GM12878 (cell line): ENCODE results near the gene NRP2. TPM values are rescaled to one million over a fixed set of nuclear protein-coding genes. Genes with fewer than 3 reads are reported as not detected.

Experiments used
- ATAC-seq: fragments of 200-7000 bp; cut with Tn5 transposase; 3 replicates; pipeline ENCODE4 v1.9.1; 2020; ENCODE audit warnings: mild to moderate bottlenecking, moderate library complexity
- BruUV-seq: library from RNA; stranded (reverse); fragments of 400-500 nt; replicated peaks from 2 replicates; lab custom pipeline; 2021; lab: Mats Ljungman, UMichigan
- CTCF ChIA-PET: fragments of 300-600 bp; sonication (Branson Sonifier 250); formaldehyde crosslinking; extraction: SDS; loops from one replicate; lab custom pipeline; 2021; ENCODE audit warnings: inconsistent platforms; lab: Yijun Ruan, JAX
- POLR2A ChIA-PET: fragments of 350-600 bp; formaldehyde crosslinking; extraction: SDS; loops from one replicate; lab custom pipeline; 2021; ENCODE audit warnings: inconsistent platforms; lab: Charles Lee
- RAD21 ChIA-PET: fragments of 300-600 bp; sonication (Branson Sonifier 250); formaldehyde crosslinking; loops from one replicate; lab custom pipeline; 2023; ENCODE audit warnings: antibody characterized with exemption; ENCODE audit not compliant: unreplicated experiment; lab: Charles Lee
- SMC1A ChIA-PET: fragments of 300-600 bp; sonication (Branson Sonifier 250); formaldehyde crosslinking; loops from one replicate; lab custom pipeline; 2023; ENCODE audit not compliant: unreplicated experiment, uncharacterized antibody; lab: Charles Lee
- DNase-seq: peaks from one replicate; pipeline ENCODE4 v3.0.0-alpha.2; 2011; ENCODE audit warnings: low read depth, low spot score
- FAIRE-seq: peaks from 3 replicates; lab custom pipeline; 2011; peaks lifted over from hg19 to GRCh38; lab: Jason Lieb, UNC
- H2AFZ ChIP-seq: 2 replicates; pipeline ENCODE4 v1.6.0; 2011; ENCODE audit warnings: low read depth, low read length, control low read depth; ENCODE audit not compliant: control insufficient read depth
- H3K27ac ChIP-seq: 2 replicates; pipeline ENCODE4 v1.5.1; 2011; ENCODE audit warnings: control low read depth; ENCODE audit not compliant: control insufficient read depth, insufficient read depth
- H3K27me3 ChIP-seq, 2 experiments: replicated peaks in 1 of 2; 2 replicates each; pipeline versions ENCODE4 v1.6.0 to v1.6.1; 2011; ENCODE audit warnings: low read length in 1 of 2; ENCODE audit not compliant: control insufficient read depth in 2 of 2, insufficient read depth in 2 of 2
- H3K36me3 ChIP-seq, 2 experiments: 2 replicates each; pipeline ENCODE4 v1.5.1; 2011; ENCODE audit warnings: low read length in 1 of 2; ENCODE audit not compliant: control insufficient read depth in 2 of 2, insufficient read depth in 2 of 2
- H3K4me1 ChIP-seq: 2 replicates; pipeline ENCODE4 v1.6.1; 2011; ENCODE audit warnings: mild to moderate bottlenecking, low read length, moderate library complexity, mixed read lengths; ENCODE audit not compliant: control insufficient read depth, insufficient read depth
- H3K4me2 ChIP-seq: 2 replicates; pipeline ENCODE4 v1.6.0; 2011; ENCODE audit warnings: control low read depth; ENCODE audit not compliant: control insufficient read depth, insufficient read depth
- H3K4me3 ChIP-seq: fragments of 200-600 bp; sonication (generic); 2 replicates; pipeline ENCODE4 v1.5.1; 2016
- H3K79me2 ChIP-seq: 2 replicates; pipeline ENCODE4 v1.6.0; 2011; ENCODE audit warnings: low read length; ENCODE audit not compliant: control insufficient read depth, insufficient read depth
- H3K9ac ChIP-seq: 2 replicates; pipeline ENCODE4 v1.8.0; 2011; ENCODE audit warnings: low read length, control low read depth, mixed read lengths; ENCODE audit not compliant: control insufficient read depth, insufficient read depth
- H3K9me3 ChIP-seq: replicated peaks from 3 replicates; pipeline ENCODE4 v1.5.1; 2011; ENCODE audit warnings: mild to moderate bottlenecking, low read length; ENCODE audit not compliant: control insufficient read depth, insufficient read depth
- H4K20me1 ChIP-seq: 2 replicates; pipeline ENCODE4 v1.6.0; 2011; ENCODE audit not compliant: control insufficient read depth, insufficient read depth
- DPF2 ChIP-seq: fragments of 450-650 bp; IDR thresholded peaks from 2 replicates; pipeline ENCODE4 v1.6.1; 2017; ENCODE audit warnings: mild to moderate bottlenecking
- ETV6 ChIP-seq, 2 experiments: fragments of 450-650 bp in 1 of 2; IDR thresholded peaks in 1 of 2; conservative IDR thresholded peaks in 1 of 2; 2 replicates each; pipeline ENCODE4 v1.6.1; 2014; ENCODE audit warnings: antibody characterized with exemption in 1 of 2, borderline replicate concordance in 1 of 2, low read depth in 1 of 2, mild to moderate bottlenecking in 1 of 2, moderate library complexity in 1 of 2
- HDGF ChIP-seq: fragments of 450-650 bp; IDR thresholded peaks from 2 replicates; pipeline ENCODE4 v1.6.1; 2016; ENCODE audit warnings: antibody characterized with exemption
- IKZF1 ChIP-seq: fragments of 450-650 bp; conservative IDR thresholded peaks from 2 replicates; pipeline ENCODE4 v1.6.1; 2017; ENCODE audit warnings: antibody characterized with exemption, mild to moderate bottlenecking
- MXI1 ChIP-seq: fragments of 150-350 bp; IDR thresholded peaks from 2 replicates; pipeline ENCODE4 v1.6.1; 2011; ENCODE audit warnings: low read depth, mild to moderate bottlenecking, inconsistent platforms, low read length, improper control_type of control experiment
- NBN ChIP-seq: fragments of 450-650 bp; IDR thresholded peaks from 2 replicates; pipeline ENCODE4 v1.6.1; 2016
- NFIC ChIP-seq: IDR thresholded peaks from 2 replicates; pipeline ENCODE4 v1.6.1; 2012; ENCODE audit warnings: low read depth, mild to moderate bottlenecking, inconsistent platforms, low read length, moderate library complexity
- NR2F1 ChIP-seq: fragments of 450-650 bp; conservative IDR thresholded peaks from 2 replicates; pipeline ENCODE4 v1.6.1; 2017; ENCODE audit warnings: mild to moderate bottlenecking
- POLR2AphosphoS2 ChIP-seq: IDR thresholded peaks from 2 replicates; pipeline ENCODE4 v1.6.1; 2011; ENCODE audit warnings: low read depth, mild to moderate bottlenecking, low read length, improper control_type of control experiment, moderate library complexity
- RAD21 ChIP-seq: IDR thresholded peaks from 2 replicates; pipeline ENCODE4 v1.6.1; 2011; ENCODE audit warnings: mild to moderate bottlenecking, low read depth, low read length, moderate library complexity; ENCODE audit not compliant: insufficient read depth
- RCOR1 ChIP-seq: conservative IDR thresholded peaks from 2 replicates; pipeline ENCODE4 v1.6.1; 2012; ENCODE audit warnings: low read depth, low read length, improper control_type of control experiment
- RUNX3 ChIP-seq: IDR thresholded peaks from 2 replicates; pipeline ENCODE4 v1.6.1; 2012; ENCODE audit warnings: low read length, inconsistent platforms
- TAF1 ChIP-seq: IDR thresholded peaks from 2 replicates; pipeline ENCODE4 v1.6.1; 2011; ENCODE audit warnings: mild to moderate bottlenecking, low read depth, low read length, borderline replicate concordance
- WGBS: methylation state at CpG from one replicate; pipeline ENCODE4 v1.1.6; 2016; ENCODE audit warnings: low lambda C conversion rate; ENCODE audit not compliant: insufficient replicate concordance, insufficient coverage; ENCODE audit errors: missing lambda C conversion rate; 5-methylcytosine and 5-hydroxymethylcytosine counted together
- in situ Hi-C: fragments of 300-500 bp; cut with MboI; formaldehyde crosslinking; loops from 9 replicates; pipeline ENCODE4 v1.14.3; 2018; ENCODE audit warnings: mixed read lengths
- intact Hi-C: fragments of 100-400 bp; cut with micrococcal nuclease; formaldehyde crosslinking; loops from one replicate; pipeline ENCODE4 v1.14.2; 2022; ENCODE audit not compliant: unreplicated experiment
- polyA plus RNA-seq, 11 experiments: library from polyadenylated mRNA; depleted of rRNA in 4 of 11; unstranded in 6 of 11; stranded (reverse) in 5 of 11; fragments of >200 nt; fragmentation: Nextera tagmentation in 4 of 11; fragmentation: Illumina TruSeq in 1 of 11; extraction: Ambion mirVana in 4 of 11; extraction: Trizol in 1 of 11; gene quantifications; 1 replicate in 1 of 11; 2 replicates in 10 of 11; pipeline versions ENCODE4 v1.2.1 to v1.2.3, GENCODE V29; 2011 to 2016; ENCODE audit warnings: inconsistent platforms in 2 of 11, missing spikeins in 2 of 11, low read depth in 1 of 11
- total RNA-seq, 4 experiments: library from RNA; depleted of rRNA in 3 of 4; stranded (reverse); fragments of >200 nt in 3 of 4; fragmentation: Illumina TruSeq in 1 of 4; extraction: Trizol in 1 of 4; gene quantifications; 2 replicates each; pipeline versions ENCODE4 v1.2.1 to v1.2.3, GENCODE V29; 2013 to 2021
- TF ChIP-seq, protein P1 (sequence below): IDR thresholded peaks from 2 replicates; pipeline ENCODE4 v1.6.1; 2012; ENCODE audit warnings: low read depth, low read length, improper control_type of control experiment
- TF ChIP-seq, protein P2 (sequence below): IDR thresholded peaks from 2 replicates; pipeline ENCODE4 v1.6.1; 2012; ENCODE audit warnings: improper control_type of control experiment, low read depth, low read length; ENCODE audit not compliant: insufficient replicate concordance

The NRP2 gene
- total and polyA plus RNA-seq, 10 of the 15 experiments (the other 5 are each of a cell fraction or from before 2014, with no cell fraction given) = 0.06 to 1.2 (median 0.46) TPM

DNA sequence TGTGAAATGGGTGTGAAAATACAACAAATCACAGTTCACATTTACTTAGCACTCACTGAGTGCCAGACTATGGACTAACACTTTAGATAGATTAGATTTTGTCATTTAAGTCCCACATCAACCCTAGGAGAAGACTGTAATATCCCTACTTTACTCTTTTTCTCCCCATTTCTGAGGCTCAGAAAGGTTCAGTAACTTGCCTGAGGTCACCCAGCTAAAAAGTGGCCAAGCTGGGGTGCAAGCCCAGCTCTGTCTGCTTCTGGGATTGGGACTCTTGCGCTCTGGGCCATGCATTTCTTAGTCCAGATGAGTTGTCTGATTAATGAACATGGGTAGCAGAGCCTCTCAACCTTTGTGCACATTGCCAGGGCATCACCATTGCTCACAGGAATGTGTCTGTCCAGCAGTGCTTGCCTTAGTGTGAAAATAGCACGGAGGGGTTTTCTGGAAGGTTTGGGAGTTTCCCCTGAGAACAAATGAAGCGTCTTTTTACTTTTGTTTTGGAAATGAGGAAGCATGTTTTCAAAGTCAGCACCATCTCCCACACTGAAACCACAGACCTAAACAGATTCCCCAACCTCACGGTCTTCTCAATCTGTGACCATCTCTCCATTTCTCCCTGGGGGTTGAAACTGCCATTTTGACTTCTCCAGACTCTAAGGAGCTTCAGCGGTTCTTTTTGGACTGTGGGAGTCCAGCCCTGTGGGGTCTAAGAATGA lies 31.9 kb downstream of the NRP2 start:
- DNase-seq (peak; percentile 78), FAIRE-seq (peak; percentile 89), ATAC-seq (peak; percentile 89)
- in situ Hi-C loops = loop anchor here (25.0 kb wide), 1 partner anchor 1623 kb away; no protein-coding TSS in a partner anchor
- CTCF ChIA-PET = interaction anchor here (1.0 to 1.6 kb wide), 2 partner anchors 39 to 233 kb away, joined by 3 to 4 read pairs; no protein-coding TSS in a partner anchor
- Histone ChIP-seq H4K20me1 (no peaks in the 10 kb centered on the region), H3K27ac (peak overlapping the region; percentile 79), H2AFZ (peak overlapping the region; percentile 75), H3K4me1 (peaks cover 33% of the 10 kb centered on the region), H3K79me2 (no peaks in the 10 kb centered on the region), H3K36me3 (no peaks in the 10 kb centered on the region), H3K9ac (peak overlapping the region; percentile 58), H3K9me3 (no peaks in the 10 kb centered on the region), H3K4me2 (peak overlapping the region; percentile 3; the same call in 1 of the 2 replicates), H3K27me3 (no peaks in the 10 kb centered on the region), H3K4me3 (no peak overlapping the region)
- RAD21 ChIA-PET = no interaction called here
- 10% methylated on average over 5 of the region's 5 CpGs for WGBS
- POLR2A ChIA-PET = interaction anchor here (2.1 kb wide), 1 partner anchor 10 kb away, joined by 7 read pairs; no protein-coding TSS in a partner anchor
- SMC1A ChIA-PET = interaction anchor here (0.6 to 6.4 kb wide), 3 partner anchors 10 to 799 kb away, joined by 3 to 50 read pairs (median 4); no protein-coding TSS in a partner anchor
- intact Hi-C loops = no loop called here
- BruUV-seq = no TSS peak
- TF ChIP-seq NFIC (peak; percentile 84), DPF2 (peak; percentile 72), MXI1 (no peak), ETV6 (conservative IDR thresholded peaks at IDR 0.05 in 1 of 2, IDR thresholded peaks at IDR 0.05 in 1 of 2; ENCODE audit: borderline replicate concordance in 1 of 2, low read depth in 1 of 2) (0 out of 4 replicates have a peak, but pooled peaks of 1 of the 2 experiments have one; percentile 14), HDGF (no peak), NBN (peak; percentile 53; the same call in 1 of the 2 replicates), RCOR1 (0 out of 2 replicates have a peak, but pooled peaks have one; percentile 28), RUNX3 (peak; percentile 97), RAD21 (0 out of 2 replicates have a peak, but pooled peaks have one; percentile 1), POLR2AphosphoS2 (no peak), TAF1 (0 out of 2 replicates have a peak, but pooled peaks have one; percentile 12), IKZF1 (peak; percentile 94), NR2F1 (peak; percentile 50; the same call in 1 of the 2 replicates)
- TF ChIP-seq, protein P1, sequence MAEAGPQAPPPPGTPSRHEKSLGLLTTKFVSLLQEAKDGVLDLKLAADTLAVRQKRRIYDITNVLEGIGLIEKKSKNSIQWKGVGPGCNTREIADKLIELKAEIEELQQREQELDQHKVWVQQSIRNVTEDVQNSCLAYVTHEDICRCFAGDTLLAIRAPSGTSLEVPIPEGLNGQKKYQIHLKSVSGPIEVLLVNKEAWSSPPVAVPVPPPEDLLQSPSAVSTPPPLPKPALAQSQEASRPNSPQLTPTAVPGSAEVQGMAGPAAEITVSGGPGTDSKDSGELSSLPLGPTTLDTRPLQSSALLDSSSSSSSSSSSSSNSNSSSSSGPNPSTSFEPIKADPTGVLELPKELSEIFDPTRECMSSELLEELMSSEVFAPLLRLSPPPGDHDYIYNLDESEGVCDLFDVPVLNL = no peak
- TF ChIP-seq, protein P2, sequence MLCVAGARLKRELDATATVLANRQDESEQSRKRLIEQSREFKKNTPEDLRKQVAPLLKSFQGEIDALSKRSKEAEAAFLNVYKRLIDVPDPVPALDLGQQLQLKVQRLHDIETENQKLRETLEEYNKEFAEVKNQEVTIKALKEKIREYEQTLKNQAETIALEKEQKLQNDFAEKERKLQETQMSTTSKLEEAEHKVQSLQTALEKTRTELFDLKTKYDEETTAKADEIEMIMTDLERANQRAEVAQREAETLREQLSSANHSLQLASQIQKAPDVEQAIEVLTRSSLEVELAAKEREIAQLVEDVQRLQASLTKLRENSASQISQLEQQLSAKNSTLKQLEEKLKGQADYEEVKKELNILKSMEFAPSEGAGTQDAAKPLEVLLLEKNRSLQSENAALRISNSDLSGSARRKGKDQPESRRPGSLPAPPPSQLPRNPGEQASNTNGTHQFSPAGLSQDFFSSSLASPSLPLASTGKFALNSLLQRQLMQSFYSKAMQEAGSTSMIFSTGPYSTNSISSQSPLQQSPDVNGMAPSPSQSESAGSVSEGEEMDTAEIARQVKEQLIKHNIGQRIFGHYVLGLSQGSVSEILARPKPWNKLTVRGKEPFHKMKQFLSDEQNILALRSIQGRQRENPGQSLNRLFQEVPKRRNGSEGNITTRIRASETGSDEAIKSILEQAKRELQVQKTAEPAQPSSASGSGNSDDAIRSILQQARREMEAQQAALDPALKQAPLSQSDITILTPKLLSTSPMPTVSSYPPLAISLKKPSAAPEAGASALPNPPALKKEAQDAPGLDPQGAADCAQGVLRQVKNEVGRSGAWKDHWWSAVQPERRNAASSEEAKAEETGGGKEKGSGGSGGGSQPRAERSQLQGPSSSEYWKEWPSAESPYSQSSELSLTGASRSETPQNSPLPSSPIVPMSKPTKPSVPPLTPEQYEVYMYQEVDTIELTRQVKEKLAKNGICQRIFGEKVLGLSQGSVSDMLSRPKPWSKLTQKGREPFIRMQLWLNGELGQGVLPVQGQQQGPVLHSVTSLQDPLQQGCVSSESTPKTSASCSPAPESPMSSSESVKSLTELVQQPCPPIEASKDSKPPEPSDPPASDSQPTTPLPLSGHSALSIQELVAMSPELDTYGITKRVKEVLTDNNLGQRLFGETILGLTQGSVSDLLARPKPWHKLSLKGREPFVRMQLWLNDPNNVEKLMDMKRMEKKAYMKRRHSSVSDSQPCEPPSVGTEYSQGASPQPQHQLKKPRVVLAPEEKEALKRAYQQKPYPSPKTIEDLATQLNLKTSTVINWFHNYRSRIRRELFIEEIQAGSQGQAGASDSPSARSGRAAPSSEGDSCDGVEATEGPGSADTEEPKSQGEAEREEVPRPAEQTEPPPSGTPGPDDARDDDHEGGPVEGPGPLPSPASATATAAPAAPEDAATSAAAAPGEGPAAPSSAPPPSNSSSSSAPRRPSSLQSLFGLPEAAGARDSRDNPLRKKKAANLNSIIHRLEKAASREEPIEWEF = no peak
